Measurements from ENCODE around the gene DEFB114.

DNA sequence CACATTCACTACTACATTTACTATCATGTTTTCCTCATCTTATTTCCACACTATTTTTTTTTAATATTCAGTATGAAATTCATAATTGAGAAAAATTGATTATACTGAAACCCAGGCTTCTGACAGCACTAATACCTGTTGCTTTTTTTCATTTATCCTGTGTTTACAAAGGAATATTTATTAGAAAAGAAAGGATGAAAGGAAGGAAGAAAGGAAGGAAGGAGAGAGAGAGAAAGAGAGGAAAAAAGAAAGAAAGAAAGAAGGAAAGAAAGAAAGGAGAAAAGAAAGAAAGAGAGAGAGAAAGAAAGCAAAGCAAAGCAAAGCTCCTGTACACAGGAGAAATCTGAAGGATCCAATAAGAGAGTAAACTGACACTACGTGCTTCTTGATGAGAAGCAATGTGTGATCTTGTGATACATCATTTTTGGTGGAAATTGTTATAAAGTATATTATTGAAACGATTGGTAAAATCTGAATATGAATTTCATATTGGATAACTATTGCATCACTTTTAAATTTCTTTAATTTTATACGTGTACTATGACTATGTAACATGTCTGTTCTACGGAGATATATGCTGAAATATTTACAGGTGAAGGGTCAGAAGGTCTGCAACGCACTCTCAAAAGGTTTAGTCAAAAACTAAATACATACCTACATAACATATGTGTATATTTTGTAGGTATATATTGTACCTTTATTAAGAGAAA, 43.9 kb downstream of the DEFB114 start:
- TF ChIP-seq, protein P1, sequence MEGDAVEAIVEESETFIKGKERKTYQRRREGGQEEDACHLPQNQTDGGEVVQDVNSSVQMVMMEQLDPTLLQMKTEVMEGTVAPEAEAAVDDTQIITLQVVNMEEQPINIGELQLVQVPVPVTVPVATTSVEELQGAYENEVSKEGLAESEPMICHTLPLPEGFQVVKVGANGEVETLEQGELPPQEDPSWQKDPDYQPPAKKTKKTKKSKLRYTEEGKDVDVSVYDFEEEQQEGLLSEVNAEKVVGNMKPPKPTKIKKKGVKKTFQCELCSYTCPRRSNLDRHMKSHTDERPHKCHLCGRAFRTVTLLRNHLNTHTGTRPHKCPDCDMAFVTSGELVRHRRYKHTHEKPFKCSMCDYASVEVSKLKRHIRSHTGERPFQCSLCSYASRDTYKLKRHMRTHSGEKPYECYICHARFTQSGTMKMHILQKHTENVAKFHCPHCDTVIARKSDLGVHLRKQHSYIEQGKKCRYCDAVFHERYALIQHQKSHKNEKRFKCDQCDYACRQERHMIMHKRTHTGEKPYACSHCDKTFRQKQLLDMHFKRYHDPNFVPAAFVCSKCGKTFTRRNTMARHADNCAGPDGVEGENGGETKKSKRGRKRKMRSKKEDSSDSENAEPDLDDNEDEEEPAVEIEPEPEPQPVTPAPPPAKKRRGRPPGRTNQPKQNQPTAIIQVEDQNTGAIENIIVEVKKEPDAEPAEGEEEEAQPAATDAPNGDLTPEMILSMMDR (IDR thresholded peaks at IDR 0.05) = no peak
- no peak for TF ChIP-seq EP300 (IDR thresholded peaks at IDR 0.05)
